Superior temporal gyrus (tissue), 1 donor: ENCODE measurements around the gene PKP4.

ENCODE experiments used
- DNase-seq: peaks from one replicate; pipeline ENCODE4 v3.0.0-alpha.2; 2016; ENCODE audit errors: extremely low spot score

The PKP4 gene

GRCh38 chr2:158715357-158715756 is 258.6 kb downstream of the PKP4 start:
- DNase-seq, result no peak

- no peak for DNase-seq
Measured at GRCh38 chr2:158716121-158716791, 259.5 kb downstream of the PKP4 start.

GRCh38 chr2:158716921-158717320 is 260.2 kb downstream of the PKP4 start:
- no peak for DNase-seq

GRCh38 chr2:158717366-158718195 is 260.8 kb downstream of the PKP4 start:
- DNase-seq, result no peak

GRCh38 chr2:158718196-158718585 is 261.4 kb downstream of the PKP4 start:
- DNase-seq, result no peak

- DNase-seq, result no peak
Measured at GRCh38 chr2:158718851-158719250, 262.1 kb downstream of the PKP4 start.

GRCh38 chr2:158719403-158719802 is 262.7 kb downstream of the PKP4 start:
- no peak for DNase-seq

- DNase-seq, result no peak
Measured at GRCh38 chr2:158722266-158723105, 265.7 kb downstream of the PKP4 start.

GRCh38 chr2:158723181-158723838 is 266.6 kb downstream of the PKP4 start:
- DNase-seq, result peak; percentile 96

- peak; percentile 72 for DNase-seq
Measured at GRCh38 chr2:158723921-158724802, 267.4 kb downstream of the PKP4 start.

GRCh38 chr2:158724803-158725381 is 268.1 kb downstream of the PKP4 start:
- DNase-seq, result no peak

GRCh38 chr2:158725441-158725891 is 268.7 kb downstream of the PKP4 start:
- peak; percentile 58 for DNase-seq

- DNase-seq, result peak; percentile 96
Measured at GRCh38 chr2:158726911-158727592, 270.3 kb downstream of the PKP4 start.

GRCh38 chr2:158728422-158728821 is 271.7 kb downstream of the PKP4 start:
- DNase-seq, result no peak

GRCh38 chr2:158729451-158729850 is 272.7 kb downstream of the PKP4 start:
- no peak for DNase-seq

- peak; percentile 75 for DNase-seq
Measured at GRCh38 chr2:158729873-158730620, 273.3 kb downstream of the PKP4 start.

GRCh38 chr2:158730621-158731140 is 273.9 kb downstream of the PKP4 start:
- DNase-seq, result no peak

GRCh38 chr2:158731386-158731785 is 274.6 kb downstream of the PKP4 start:
- no peak for DNase-seq
